Common myeloid progenitor, CD34-positive (primary cell): Measurements from ENCODE around the gene NR6A1.
A peak's percentile ranks its signal among the peaks of the same experiment; 100 is the strongest.

Experiments used
- CTCF ChIA-PET: fragments of 350-600 bp; sonication (Branson Sonifier 250); formaldehyde crosslinking; loops from one replicate; lab custom pipeline; 2021; ENCODE audit warnings: antibody characterized with exemption; lab: Charles Lee
- POLR2A ChIA-PET: fragments of 350-600 bp; sonication (Branson Sonifier 250); formaldehyde crosslinking; loops from one replicate; lab custom pipeline; 2021; ENCODE audit warnings: antibody characterized with exemption; lab: Charles Lee
- DNase-seq, 3 donors: peaks; one replicate each; pipeline versions ENCODE4 v3.0.0 to v3.0.0-alpha.2; 2013
- H3K27ac ChIP-seq, 2 experiments: 1 replicate in 1 of 2; 2 replicates in 1 of 2; pipeline ENCODE4 v1.7.0; 2013; ENCODE audit warnings: inconsistent platforms in 2 of 2, low read length in 2 of 2, mild to moderate bottlenecking in 2 of 2, low read depth in 1 of 2, moderate library complexity in 1 of 2; ENCODE audit not compliant: severe bottlenecking in 2 of 2, insufficient read depth in 1 of 2, poor library complexity in 1 of 2
- H3K27me3 ChIP-seq, 5 experiments: replicated peaks in 2 of 5; 1 replicate in 3 of 5; 2 replicates in 2 of 5; pipeline versions ENCODE4 v1.6.1 to v1.7.0; 2013; ENCODE audit warnings: low read length in 4 of 5, mild to moderate bottlenecking in 2 of 5, moderate library complexity in 2 of 5, inconsistent platforms in 1 of 5; ENCODE audit not compliant: insufficient read depth in 5 of 5, control insufficient read depth in 4 of 5
- H3K36me3 ChIP-seq, 4 experiments: 1 replicate in 2 of 4; 2 replicates in 2 of 4; pipeline versions ENCODE4 v1.6.1 to v1.7.0; 2013; ENCODE audit warnings: low read length in 3 of 4, control low read depth in 1 of 4, mild to moderate bottlenecking in 1 of 4; ENCODE audit not compliant: control insufficient read depth in 4 of 4, insufficient read depth in 4 of 4
- H3K4me1 ChIP-seq, 4 experiments: 1 replicate in 3 of 4; 2 replicates in 1 of 4; pipeline versions ENCODE4 v1.6.1 to v1.7.1; 2013; ENCODE audit warnings: low read length in 3 of 4, mild to moderate bottlenecking in 3 of 4, control low read depth in 1 of 4, inconsistent platforms in 1 of 4, moderate library complexity in 1 of 4; ENCODE audit not compliant: control insufficient read depth in 4 of 4, insufficient read depth in 4 of 4; ENCODE audit errors: control extremely low read depth in 1 of 4
- H3K4me3 ChIP-seq, 7 experiments: 1 replicate in 4 of 7; 2 replicates in 3 of 7; pipeline versions ENCODE4 v1.5.1 to v1.7.0; 2013; ENCODE audit warnings: mild to moderate bottlenecking in 7 of 7, low read length in 6 of 7, moderate library complexity in 6 of 7, inconsistent platforms in 2 of 7, low read depth in 2 of 7, control low read depth in 1 of 7; ENCODE audit not compliant: insufficient read depth in 4 of 7, control insufficient read depth in 1 of 7; ENCODE audit errors: extremely low read depth in 1 of 7
- H3K9me3 ChIP-seq, 5 experiments: 1 replicate in 4 of 5; 2 replicates in 1 of 5; pipeline versions ENCODE4 v1.6.1 to v1.7.1; 2013; ENCODE audit warnings: low read length in 4 of 5, mild to moderate bottlenecking in 2 of 5, inconsistent platforms in 1 of 5, low read depth in 1 of 5, moderate library complexity in 1 of 5; ENCODE audit not compliant: control insufficient read depth in 4 of 5, insufficient read depth in 2 of 5; ENCODE audit errors: control extremely low read depth in 1 of 5
- WGBS: methylation state at CpG from one replicate; pipeline ENCODE4 v1.1.5; 2013; ENCODE audit not compliant: insufficient coverage; 5-methylcytosine and 5-hydroxymethylcytosine counted together

The NR6A1 gene

GRCh38 chr9:124733964-124734740 lies 37.0 kb downstream of the NR6A1 start:
- CTCF ChIA-PET: interaction anchor here (0.6 to 3.1 kb wide), 5 partner anchors 10 to 22 kb away, joined by 3 to 14 read pairs (median 4); no protein-coding TSS in a partner anchor
- Histone ChIP-seq H3K4me1 (peaks cover 0 to 14% (median 6%) of the 10 kb centered on the region in 4 experiments), H3K27ac (no peak overlapping the region), H3K4me3 (no peak overlapping the region), H3K36me3 (peaks cover 4 to 15% (median 9%) of the 10 kb centered on the region in 4 experiments), H3K9me3 (no peaks in the 10 kb centered on the region), H3K27me3 (no peaks in the 10 kb centered on the region)
- WGBS: 75% methylated on average over 9 of the region's 14 CpGs
- POLR2A ChIA-PET: no interaction called here
- DNase-seq: peak in 2 of 3 donors; percentile 20 to 38

- Histone ChIP-seq H3K4me3 (no peak overlapping the region), H3K36me3 (peaks cover 4 to 17% (median 9%) of the 10 kb centered on the region in 4 experiments), H3K27me3 (no peaks in the 10 kb centered on the region), H3K9me3 (no peaks in the 10 kb centered on the region), H3K27ac (no peak overlapping the region), H3K4me1 (peaks cover 0 to 12% (median 5%) of the 10 kb centered on the region in 4 experiments)
- ChIA-PET CTCF (interaction anchor here (0.6 to 1.3 kb wide), 3 partner anchors 18 to 133 kb away, joined by 3 to 4 read pairs (median 3); no protein-coding TSS in a partner anchor), POLR2A (no interaction called here)
- no peak for DNase-seq
- WGBS: 100% methylated on average over 2 of the region's 2 CpGs
These were observed 40.3 kb downstream of the NR6A1 start for GRCh38 chr9:124730772-124731171.

DNA sequence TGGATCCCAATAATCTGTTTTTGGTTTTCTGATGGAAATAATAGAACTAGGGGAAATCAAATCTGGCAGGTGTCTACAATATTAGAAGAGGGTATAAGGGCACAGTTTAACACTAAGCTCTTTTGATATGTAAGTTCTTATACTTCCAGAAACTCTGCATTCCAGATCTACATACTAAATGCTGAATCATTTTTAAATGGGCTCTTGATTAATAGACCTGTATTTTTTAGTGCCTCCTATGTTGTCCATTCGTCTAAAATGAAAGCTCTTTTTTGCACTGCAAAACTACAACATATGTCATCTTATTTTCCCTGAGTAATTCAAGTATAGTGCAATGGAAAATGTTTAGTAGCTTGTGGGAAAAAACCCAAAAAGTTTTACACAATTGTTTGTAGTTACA lies 44.2 kb downstream of the NR6A1 start:
- POLR2A ChIA-PET: no interaction called here
- CTCF ChIA-PET: interaction anchor here (0.7 to 1.2 kb wide), 3 partner anchors 88 to 176 kb away, joined by 3 to 4 read pairs (median 4); no protein-coding TSS in a partner anchor

DNA sequence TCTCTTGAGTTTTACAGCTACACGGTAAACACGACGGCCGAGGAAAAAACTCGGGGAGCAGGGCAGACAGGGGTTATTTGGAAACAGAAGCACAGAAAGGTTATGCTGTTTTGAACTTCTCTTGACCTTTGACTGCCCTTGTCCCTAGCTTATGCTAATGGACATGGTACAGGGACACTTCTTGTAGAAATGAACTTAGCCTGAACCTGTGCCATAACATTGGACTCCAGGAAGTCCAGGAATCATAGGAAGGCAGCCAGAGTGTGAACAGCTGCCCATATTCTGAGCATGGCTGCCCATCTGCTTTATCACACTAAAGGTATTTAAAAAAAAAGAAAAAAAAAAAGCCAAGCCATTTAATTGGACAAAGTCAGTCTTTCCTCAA lies 46.1 kb downstream of the NR6A1 start:
- WGBS: 89% methylated on average over 5 of the region's 5 CpGs
- ChIA-PET POLR2A (no interaction called here), CTCF (interaction anchor here (0.6 to 1.9 kb wide), 10 partner anchors 9 to 173 kb away, joined by 3 to 8 read pairs (median 4); no protein-coding TSS in a partner anchor)
- Histone ChIP-seq H3K27me3 (no peaks in the 10 kb centered on the region), H3K36me3 (peaks cover 0 to 3% (median under 1%) of the 10 kb centered on the region in 4 experiments), H3K4me3 (no peak overlapping the region), H3K27ac (no peak overlapping the region), H3K4me1 (peaks cover 0 to 6% (median 0%) of the 10 kb centered on the region in 4 experiments), H3K9me3 (no peaks in the 10 kb centered on the region)
- no peak for DNase-seq

More for the DNA sequence above, 44.2 kb downstream of the NR6A1 start:
- Histone ChIP-seq H3K36me3 (peaks cover 2 to 13% (median 5%) of the 10 kb centered on the region in 4 experiments), H3K27me3 (no peaks in the 10 kb centered on the region), H3K9me3 (no peaks in the 10 kb centered on the region), H3K27ac (no peak overlapping the region), H3K4me3 (no peak overlapping the region), H3K4me1 (no peaks in the 10 kb centered on the region)
- WGBS: no CpG with 5 or more reads among the region's 1 CpG
- no peak for DNase-seq

- WGBS: 80% methylated on average over 1 of the region's 3 CpGs
These were observed 46.6 kb downstream of the NR6A1 start for GRCh38 chr9:124724415-124725067.

GRCh38 chr9:124723352-124723751 lies 47.8 kb downstream of the NR6A1 start:
- 94% methylated on average over 2 of the region's 2 CpGs for WGBS
- ChIA-PET POLR2A (no interaction called here), CTCF (interaction anchor here (0.8 to 1.8 kb wide), 6 partner anchors 11 to 116 kb away, joined by 3 to 8 read pairs (median 3); no protein-coding TSS in a partner anchor)
- Histone ChIP-seq H3K4me1 (peaks cover 0 to 6% (median 0%) of the 10 kb centered on the region in 4 experiments), H3K9me3 (no peaks in the 10 kb centered on the region), H3K27me3 (no peaks in the 10 kb centered on the region), H3K36me3 (peaks cover 0 to 2% (median 0%) of the 10 kb centered on the region in 4 experiments), H3K27ac (no peak overlapping the region), H3K4me3 (no peak overlapping the region)
- DNase-seq: no peak

More at GRCh38 chr9:124724415-124725067, 46.6 kb downstream of the NR6A1 start:
- ChIA-PET CTCF (interaction anchor here (0.6 to 1.9 kb wide), 13 partner anchors 9 to 173 kb away, joined by 3 to 8 read pairs (median 3); no protein-coding TSS in a partner anchor), POLR2A (no interaction called here)
- Histone ChIP-seq H3K36me3 (peaks cover 0 to 2% (median 0%) of the 10 kb centered on the region in 4 experiments), H3K27me3 (no peaks in the 10 kb centered on the region), H3K9me3 (no peaks in the 10 kb centered on the region), H3K4me3 (no peak overlapping the region), H3K27ac (no peak overlapping the region), H3K4me1 (peaks cover 0 to 6% (median 0%) of the 10 kb centered on the region in 4 experiments)
- DNase-seq: no peak
